ENCODE results near the gene CLEC9A.

CLEC9A gene

GRCh38 chr12:10067264-10067663 is 36.8 kb downstream of the CLEC9A start:
- DNase-seq (ENCODE audit: low read depth in 2 of 2): no peak

DNA sequence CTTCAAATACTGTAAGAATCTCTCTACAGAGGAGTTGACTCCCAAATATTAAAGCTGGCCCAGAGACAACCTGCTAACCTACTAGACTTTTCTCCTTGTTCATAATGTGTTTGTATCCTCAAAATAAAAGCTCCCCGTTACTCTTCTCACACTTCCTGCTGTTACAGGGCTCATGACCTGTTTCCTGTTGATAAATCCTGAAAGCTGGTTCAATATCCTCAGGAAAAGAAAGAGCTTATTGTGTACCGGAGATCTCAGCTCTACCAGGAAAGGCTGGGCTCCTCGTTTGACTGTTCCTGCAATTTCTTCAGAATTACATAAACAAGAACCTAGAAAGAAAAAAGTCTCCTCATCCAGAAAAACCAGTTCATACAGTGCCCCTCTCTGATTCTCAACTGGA is 37.5 kb downstream of the CLEC9A start:
- no peak for DNase-seq (ENCODE audit: low read depth in 2 of 2)

DNA sequence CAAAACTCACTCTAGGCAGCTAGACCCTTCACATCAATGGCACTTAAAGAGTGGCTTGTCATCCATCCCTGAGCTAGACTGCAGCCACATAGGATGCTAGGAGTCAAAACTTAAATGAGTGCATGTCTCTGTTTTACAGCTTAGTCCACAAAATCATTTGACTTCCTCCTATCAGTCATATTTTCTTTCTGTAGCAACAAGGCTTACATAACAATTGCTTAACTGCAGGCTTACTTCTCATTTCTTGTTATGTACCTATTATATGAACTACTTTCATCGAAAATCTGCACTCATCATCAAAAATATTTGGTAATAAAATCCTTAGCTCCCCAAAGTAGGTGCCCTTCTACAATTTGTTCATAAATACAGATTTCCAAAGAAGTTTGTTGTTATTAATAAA is 38.2 kb downstream of the CLEC9A start:
- no peak for DNase-seq (ENCODE audit: low read depth in 2 of 2)

- no peak for DNase-seq (ENCODE audit: low read depth in 2 of 2)
Observed at GRCh38 chr12:10069099-10069498, 38.6 kb downstream of the CLEC9A start.

GRCh38 chr12:10069976-10070375 is 39.5 kb downstream of the CLEC9A start:
- DNase-seq (ENCODE audit: low read depth in 2 of 2): no peak

- DNase-seq (ENCODE audit: low read depth in 2 of 2): no peak
Observed at GRCh38 chr12:10070380-10070779, 39.9 kb downstream of the CLEC9A start.

- DNase-seq (ENCODE audit: low read depth in 2 of 2): no peak
Observed at GRCh38 chr12:10072131-10072530, 41.6 kb downstream of the CLEC9A start.

GRCh38 chr12:10073261-10073660 is 42.8 kb downstream of the CLEC9A start:
- DNase-seq (ENCODE audit: low read depth in 2 of 2): no peak

- DNase-seq (ENCODE audit: low read depth in 2 of 2): no peak
Observed at GRCh38 chr12:10075451-10075850, 45.0 kb downstream of the CLEC9A start.

DNA sequence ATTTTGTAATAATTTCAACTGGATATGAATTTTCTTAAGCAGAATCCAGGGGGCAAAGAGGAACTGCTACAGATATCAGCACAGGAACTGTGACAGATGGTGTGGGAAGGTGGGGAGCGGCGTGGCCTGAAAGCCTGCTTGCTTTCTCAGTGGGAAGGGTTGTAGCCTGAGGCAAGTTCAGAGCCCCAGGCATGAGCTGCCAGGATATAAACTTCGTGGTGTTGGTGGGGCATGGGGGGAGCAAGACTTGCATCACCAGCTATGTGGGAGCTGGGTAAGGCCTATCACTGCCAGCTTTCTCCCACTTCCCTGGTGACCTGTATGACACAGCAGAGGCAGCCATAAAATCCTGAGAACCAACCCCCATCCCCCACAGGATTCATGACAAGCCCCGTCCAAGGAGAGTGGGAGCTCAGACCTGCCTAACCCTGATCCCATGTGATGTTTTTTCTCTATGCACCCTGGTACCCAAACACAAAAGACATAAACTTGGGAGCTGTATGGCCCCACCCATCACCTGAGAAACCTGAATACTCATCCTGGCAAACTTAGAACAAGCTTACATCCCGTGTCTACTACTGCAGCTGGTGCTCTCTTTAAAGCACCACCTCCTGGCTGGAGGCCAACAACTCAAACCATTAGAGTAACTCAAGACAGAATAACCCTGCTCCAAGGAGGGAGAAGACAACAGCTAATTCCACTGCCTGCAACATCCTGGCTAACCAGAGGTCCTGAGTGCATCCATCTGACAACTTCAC is 51.8 kb downstream of the CLEC9A start:
- DNase-seq (ENCODE audit: low read depth in 2 of 2): no peak

DNA sequence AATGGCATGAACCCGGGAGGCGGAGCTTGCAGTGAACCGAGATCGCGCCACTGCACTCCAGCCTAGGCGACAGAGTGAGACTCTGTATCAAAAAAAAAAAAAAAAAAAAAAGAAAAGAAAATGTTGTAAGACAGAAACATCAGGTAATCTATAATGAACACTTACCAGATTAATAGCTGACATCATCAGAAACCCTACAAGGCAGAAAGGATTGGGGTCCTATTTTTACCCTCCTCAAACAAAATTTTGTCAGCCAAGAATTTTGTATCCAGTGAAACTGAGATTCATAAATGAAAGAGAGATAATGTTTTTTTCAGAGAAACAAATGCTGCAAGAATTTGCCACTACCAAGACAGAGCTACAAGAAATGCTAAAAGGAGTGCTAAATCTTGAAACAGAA is 54.3 kb downstream of the CLEC9A start:
- DNase-seq (ENCODE audit: low read depth in 2 of 2): no peak

- DNase-seq (ENCODE audit: low read depth in 2 of 2): no peak
Observed at GRCh38 chr12:10086387-10086786, 55.9 kb downstream of the CLEC9A start.

DNA sequence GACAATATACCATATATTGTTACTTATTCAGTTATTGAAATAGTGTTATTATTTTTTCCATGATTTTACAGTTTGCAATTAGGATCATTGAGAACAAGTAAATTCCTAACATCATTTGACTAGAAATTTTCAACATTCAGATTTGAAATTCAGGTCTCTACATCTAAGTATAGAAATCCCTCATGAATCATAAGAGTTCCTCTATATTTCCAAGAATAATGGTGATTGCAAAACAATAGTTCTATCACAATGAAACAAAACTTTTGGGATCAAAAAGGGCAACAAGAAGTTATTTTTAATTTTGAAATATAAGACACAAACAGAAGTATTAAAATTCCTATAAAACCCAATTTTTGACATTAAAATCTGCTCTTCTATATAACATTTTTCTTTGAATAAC is 57.5 kb downstream of the CLEC9A start:
- DNase-seq (ENCODE audit: low read depth in 2 of 2): no peak

- no peak for DNase-seq (ENCODE audit: low read depth in 2 of 2)
Observed at GRCh38 chr12:10088955-10089900, 58.7 kb downstream of the CLEC9A start.

DNA sequence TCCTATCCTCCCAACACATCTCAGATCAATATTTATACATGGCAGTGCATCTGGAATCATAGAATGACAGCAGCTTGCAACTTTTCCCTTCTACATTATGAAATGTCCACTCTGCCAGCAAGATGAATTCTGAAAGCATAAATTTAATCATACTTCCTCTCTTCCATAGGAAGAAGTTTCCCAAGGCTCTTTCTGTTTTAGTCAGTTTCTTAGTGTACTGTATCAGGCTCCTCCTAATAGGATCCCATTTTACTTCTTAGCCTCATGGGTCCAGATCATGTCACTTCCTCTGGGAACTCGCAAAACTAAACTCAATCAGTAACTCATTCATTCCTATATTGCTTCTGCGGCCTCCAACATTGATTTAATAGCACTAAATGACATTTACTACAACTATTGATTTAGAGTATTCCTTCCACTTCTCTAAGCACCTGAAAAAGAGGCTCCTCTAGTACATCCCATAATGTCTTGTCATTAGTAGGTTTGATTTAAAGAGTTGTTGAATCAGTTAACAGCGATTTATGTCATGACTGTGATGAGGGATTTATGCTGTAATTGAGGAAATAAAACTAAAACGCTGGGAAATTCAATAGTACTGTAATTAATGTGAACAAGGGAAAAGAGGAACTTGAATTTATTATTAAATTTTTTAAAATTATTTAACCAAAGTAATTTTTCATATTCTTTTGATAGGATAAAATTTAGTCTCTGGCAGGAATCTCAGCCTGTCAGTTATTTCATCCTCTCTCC is 64.3 kb downstream of the CLEC9A start:
- DNase-seq (ENCODE audit: low read depth in 2 of 2): no peak

GRCh38 chr12:10095971-10096370 is 65.5 kb downstream of the CLEC9A start:
- no peak for DNase-seq (ENCODE audit: low read depth in 2 of 2)

DNA sequence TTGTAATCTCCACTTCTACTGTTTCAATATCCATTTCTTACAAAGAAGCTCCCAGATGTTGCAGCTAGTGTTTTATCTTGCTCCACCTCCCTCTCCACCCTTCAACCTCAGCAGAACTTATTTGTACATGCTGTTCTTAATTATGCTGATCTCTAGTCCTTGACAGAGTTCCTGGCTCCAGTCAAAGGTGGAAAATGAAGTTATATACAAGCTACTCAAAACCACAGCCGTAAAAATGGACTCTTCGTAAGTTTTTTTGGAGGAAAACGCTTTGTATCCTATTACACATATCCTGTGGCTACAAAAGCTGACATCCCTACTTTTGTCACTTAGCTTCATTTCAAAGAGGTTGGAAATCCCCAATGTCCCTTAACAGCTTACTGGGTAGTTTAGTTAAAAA is 67.0 kb downstream of the CLEC9A start:
- no peak for DNase-seq (ENCODE audit: low read depth in 2 of 2)

DNA sequence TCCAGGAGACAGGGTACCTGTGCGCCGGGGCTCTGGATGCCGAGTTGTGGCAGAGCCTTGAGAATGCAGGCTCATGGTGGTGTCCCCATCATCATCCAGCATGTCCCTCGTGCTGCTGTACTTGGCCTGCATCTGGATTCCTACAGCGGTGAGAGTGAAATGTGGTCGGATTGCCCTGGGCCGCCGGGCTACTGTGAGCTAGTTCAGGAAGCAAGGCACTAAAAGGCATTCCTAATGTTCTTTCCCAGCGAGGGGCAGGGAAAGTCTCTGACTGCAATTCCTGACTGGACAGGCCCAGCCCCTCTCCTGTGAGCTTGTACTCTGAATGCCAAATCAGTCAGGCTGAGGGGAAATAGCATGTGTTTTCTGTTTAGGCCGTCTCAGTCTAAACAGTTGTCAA is 68.3 kb downstream of the CLEC9A start, which contains the start of gene CLEC1A:
TSS of gene CLEC1A (minus strand) at position 195 of the 400 bp plus-strand sequence. CDS start at position 132, 63 bp downstream.
- no peak for DNase-seq (ENCODE audit: low read depth in 2 of 2)

GRCh38 chr12:10101042-10101579 is 70.6 kb downstream of the CLEC9A start:
- no peak for DNase-seq (ENCODE audit: low read depth in 2 of 2)

DNA sequence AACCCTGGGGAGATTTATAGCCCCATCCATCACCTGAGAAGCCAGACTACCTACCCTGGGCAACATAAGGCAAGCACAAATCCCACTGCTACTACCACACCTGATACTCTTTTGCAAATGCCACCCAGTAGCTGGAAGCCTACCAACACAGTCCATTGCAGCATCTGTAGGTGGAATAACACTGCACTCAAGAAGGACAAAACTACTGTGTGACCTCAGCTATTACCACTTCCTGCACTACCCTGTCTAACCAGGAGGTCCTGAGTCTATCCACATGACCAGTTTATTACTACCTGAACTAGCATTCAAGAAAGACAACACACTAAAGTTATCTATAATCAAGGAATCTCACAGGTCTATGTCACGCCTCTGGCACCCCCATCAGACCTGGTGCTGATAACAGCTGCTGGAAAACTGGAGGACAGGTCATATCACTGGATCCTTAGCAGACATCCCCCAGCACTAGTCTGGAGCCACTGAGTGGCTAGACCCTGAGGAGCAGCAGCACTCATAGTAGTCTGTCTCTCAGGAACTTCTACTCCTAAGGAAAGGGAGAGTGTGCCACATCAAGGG is 71.3 kb downstream of the CLEC9A start:
- no peak for DNase-seq (ENCODE audit: low read depth in 2 of 2)

DNA sequence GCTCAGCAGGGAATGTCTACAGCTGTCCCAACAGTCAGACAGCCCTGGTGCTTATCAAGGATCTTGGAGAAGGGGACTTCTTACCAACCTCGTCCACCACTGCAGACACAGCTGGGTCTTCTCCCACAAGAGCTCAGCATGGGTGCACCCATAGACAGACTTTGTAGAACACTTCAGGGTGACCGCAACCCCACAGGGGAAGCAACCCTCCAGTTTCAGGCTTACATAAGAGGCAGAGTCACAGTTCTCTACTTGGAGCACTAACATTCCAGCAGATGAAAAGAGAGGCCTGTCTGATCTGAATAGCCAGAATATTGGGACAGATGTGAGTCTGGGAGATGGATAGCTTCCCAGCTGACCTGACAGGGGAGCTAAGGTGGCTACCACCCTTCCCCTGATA is 71.8 kb downstream of the CLEC9A start:
- no peak for DNase-seq (ENCODE audit: low read depth in 2 of 2)

All from stimulated activated CD8-positive, alpha-beta memory T cell treated with anti-CD3 and anti-CD28 coated beads, Interleukin-7, amount 100 ng/mL, for 1 hour (primary cell).